HG03558 (cell line): ENCODE results near the gene PCYT1B.
"Not testable (repeated sequence)": the region's sequence is repeated elsewhere in the genome, so short reads cannot be mapped to it uniquely, and the experiment has no call there.

Source experiments
- ATAC-seq: cut with Tn5 transposase; IDR thresholded peaks from one replicate; pipeline ENCODE4 v1.9.1; 2021; ENCODE audit warnings: moderate number of reproducible peaks; ENCODE audit not compliant: unreplicated experiment; ENCODE audit errors: extremely low read depth

Gene PCYT1B

DNA sequence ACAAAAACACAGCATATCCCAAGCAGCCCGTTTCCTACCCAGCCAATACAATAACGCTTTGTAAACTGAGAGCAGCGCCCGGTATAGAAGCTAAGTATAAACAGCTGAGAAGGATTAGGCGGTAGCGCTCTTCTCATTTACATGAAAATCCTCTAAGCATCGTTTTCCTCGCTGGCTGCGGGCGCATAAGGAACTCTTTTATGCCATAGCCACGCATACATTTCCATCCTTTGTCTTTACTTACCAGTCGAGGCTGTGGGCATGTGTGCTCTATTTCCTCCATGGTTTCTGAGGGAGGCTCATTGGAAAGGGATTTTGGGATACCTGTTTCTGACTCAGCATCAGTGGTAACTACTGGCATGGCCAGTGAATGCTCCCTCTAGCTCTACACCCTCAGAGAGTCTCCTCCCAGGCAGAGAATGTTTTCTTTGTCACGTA is 383 bp downstream of the PCYT1B start:
- ATAC-seq: no peak

- no peak for ATAC-seq
Measured at GRCh38 chrX:24646006-24646405, 1.1 kb downstream of the PCYT1B start.

- no peak for ATAC-seq
Measured at GRCh38 chrX:24643116-24643515, 4.0 kb downstream of the PCYT1B start.

DNA sequence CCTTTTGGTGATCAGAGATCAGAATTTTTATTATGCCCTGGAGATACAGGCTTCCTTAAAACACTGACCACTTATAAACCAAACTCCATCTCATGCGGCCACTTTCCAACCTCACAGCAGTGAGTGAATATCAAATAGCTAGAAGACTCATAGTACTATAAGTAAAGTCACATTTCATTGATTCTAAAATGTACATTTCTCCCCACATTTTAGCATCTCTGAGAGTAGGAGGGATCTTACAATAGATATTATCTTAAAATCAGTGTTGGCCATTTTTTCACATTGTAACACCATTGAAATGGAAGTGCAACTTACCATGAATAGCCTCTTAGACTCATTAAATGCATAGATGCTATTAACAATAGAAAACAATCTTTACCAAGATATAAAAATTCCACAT is 17.4 kb downstream of the PCYT1B start:
- ATAC-seq: no peak

DNA sequence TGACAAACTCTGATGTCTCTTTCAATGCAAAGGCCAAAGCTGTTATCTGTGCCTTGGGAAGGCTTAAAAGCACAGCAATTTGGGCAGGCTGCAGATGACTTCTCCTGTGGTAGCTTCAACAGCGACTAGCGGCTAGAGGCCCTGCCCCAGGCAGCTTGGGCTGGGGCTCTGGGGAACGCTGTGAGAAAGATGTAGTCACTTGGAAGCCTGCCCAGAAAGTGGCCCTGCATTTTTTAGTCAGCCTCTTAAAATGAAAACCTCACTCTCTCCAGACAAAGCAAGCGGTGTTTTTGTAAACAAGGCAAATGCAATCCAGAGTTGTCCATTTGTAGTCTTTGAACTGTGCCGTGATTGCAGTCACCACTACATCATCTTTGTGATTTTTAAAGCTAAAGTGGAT is 27.5 kb downstream of the PCYT1B start:
- no peak for ATAC-seq

- ATAC-seq: no peak
Measured at GRCh38 chrX:24610516-24610915, 36.6 kb downstream of the PCYT1B start.

DNA sequence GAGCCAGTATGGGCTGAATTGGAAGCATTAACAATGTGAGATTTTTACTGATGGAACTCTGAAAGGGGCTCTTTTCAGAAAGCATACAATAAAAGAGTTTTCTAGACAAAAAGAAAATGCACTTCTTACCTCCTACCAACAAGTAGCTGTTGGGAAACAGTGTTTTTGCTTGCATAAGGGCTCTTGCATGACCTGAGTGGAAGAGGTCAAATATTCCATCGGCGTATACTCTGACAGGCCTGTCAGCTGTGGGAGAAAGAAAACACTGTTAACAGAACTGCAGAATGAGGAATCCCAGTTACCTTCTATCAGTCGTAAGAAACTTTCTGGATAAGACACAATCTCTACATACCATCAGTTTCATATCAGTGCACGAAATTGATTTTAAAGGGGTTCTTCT is 39.5 kb downstream of the PCYT1B start:
- ATAC-seq: no peak

- not testable (repeated sequence) for ATAC-seq
Measured at GRCh38 chrX:24605941-24606340, 41.2 kb downstream of the PCYT1B start.

DNA sequence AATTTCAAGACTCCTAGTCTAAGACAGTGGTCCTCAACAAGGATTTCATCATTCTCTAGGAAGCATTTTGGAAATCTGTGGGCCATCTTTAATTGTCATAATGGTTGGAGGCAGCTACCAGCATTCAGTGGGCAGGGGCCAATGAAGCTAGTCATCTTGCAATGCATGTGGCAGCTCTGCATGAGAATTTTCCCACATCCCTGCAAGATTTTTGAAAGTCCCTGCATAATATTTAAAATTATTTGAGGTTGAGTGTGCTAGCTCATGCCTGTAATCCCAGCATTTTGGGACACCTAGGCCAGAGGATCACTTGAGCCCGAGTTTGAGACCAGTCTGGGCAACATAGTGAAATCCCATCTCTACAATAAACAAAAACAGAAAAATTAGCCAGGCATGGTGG is 44.0 kb downstream of the PCYT1B start:
- no peak for ATAC-seq

DNA sequence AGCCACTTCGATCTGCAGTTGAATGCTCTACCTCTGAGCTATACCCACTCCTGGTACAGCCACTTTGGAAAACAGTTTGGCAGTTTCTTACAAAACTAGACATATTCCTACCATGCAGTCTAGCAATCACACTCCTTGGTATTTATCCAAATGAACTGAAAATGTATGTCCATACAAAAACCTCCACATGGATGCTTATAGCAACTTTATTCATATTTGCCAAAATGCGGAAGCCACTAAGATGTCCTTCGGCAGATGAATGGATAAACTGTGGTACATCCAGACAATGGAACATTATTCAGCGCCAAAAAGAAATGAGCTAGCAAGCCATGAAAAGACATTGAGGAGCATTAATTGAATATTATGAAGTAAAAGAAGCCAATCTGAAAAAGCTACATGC is 45.3 kb downstream of the PCYT1B start:
- ATAC-seq: no peak

DNA sequence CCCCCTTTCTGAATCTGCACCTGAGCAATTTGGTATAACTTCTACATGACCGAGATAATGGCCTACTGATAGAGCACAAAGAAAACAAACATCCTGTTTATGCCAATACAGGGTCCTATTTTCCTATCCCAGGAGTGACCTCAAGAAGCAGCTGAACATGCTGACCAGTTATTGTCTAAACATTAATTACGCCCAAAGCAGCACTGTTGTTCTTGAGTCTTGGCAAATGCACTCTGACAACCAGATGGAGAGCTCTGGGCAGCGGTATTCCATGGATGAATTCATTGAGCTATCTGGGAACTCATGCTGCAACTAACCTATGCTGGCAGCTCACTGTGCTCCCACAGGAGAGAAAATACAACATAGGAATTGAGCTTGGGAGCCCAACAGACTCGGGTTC is 52.6 kb downstream of the PCYT1B start:
- ATAC-seq: no peak

GRCh38 chrX:24590111-24590510 is 57.0 kb downstream of the PCYT1B start:
- no peak for ATAC-seq

DNA sequence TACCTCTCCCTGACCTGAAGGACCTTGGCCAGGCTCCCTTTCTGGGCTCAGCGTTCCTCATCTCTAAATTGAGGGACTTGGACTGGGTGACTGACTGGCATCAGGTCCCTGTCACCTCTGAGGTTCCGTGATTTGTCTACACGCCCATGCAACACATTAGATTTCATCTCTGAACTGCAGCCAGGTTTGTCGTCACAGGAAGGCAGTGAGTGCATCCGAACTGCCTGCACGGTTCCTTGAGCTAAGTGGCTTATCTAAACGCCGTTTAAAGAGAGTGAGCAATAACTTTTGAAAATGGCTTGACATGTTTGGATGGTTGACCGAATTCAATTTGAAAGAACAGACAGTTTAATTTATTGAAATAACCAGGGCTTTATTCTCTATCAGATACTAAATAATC is 70.1 kb downstream of the PCYT1B start:
- ATAC-seq: no peak

DNA sequence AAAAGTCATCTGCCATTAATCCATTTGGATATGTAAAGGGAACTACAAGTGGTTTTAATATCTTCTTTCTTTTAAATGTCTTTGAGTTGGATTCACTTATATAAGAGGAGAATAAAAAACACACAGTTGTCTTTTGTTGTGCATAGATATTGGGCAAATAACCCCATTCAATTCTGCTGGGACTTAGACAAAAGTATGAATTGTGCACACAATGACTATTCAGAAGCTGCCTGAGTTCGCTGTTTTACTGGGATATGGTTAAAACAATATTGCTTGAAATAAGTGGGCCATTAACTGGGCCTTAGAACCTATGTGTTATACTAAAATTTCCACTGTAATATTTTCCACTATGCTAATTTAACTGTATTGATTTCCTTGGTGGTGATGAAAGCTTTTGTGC is 71.7 kb downstream of the PCYT1B start:
- no peak for ATAC-seq

- ATAC-seq: no peak
Measured at GRCh38 chrX:24574743-24575142, 72.4 kb downstream of the PCYT1B start.

DNA sequence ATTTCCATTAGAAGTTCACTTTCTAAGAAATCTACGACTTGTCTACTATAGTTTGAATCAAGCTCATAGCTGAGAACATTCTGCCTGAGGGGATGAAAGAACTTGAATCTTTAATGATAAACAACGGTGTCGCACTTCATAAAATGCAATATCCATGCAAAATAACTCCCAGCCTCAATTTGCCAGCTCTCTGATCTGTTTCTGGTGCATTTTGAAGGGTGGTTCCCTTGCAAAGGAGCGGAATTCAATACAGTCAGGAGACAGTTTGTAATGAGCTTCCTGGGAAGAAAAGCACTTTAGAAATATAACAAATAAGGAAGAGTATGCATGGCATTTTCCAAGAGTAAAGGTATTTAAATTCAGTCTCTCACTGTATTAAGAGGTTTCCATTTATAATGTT is 80.0 kb downstream of the PCYT1B start:
- ATAC-seq: no peak

DNA sequence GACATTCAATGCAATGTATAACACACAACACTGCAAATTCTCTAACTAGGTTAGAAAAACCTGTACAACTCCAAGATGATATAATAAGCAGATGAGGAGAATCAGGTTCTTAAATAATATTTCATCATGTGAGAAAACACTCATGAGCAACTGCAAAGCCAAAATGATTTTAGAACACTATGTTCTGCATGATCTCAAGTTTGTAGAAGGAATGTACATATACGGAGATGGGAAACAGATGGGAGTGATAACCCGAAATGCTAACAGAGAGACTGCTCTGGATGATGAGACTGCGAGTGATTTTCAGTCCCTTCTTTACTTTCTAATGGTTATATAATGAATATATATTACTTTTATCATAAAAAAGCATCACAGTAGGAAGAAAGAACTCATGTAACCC is 80.9 kb downstream of the PCYT1B start:
- ATAC-seq: no peak

DNA sequence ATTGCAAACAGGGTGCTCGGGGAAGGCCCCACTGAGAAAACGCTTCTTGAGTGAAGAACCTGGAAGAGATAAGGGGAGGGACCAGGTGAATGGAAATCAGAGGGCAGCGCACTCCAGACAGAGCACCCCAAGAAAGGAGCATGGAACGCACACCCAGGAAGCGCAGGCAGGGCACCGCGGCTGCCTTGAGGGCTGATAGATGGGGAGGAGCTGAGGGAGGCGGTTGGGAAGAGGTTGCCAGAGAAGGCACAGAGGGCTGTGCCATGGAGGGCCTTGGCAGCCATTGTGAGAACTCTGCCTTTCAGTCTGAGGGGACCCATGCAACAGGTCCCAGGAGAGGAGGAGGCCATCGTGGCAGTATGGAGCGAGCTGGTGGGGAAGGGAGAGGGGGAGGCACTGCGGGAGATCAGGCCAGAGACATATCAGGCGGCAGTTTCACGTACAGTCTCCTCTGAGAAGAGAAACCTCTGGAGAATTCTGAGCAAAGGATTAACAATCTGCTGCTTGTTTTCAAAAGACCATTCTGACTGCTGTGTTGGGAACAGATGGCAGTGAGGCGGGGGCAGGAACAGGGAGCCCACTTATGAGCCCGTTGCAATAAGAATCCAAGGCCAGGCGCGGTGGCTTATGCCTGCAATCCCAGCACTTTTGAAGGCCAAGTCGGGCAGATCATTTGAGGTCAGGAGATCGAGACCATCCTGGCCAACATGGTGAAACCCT is 83.7 kb downstream of the PCYT1B start:
- no peak for ATAC-seq

DNA sequence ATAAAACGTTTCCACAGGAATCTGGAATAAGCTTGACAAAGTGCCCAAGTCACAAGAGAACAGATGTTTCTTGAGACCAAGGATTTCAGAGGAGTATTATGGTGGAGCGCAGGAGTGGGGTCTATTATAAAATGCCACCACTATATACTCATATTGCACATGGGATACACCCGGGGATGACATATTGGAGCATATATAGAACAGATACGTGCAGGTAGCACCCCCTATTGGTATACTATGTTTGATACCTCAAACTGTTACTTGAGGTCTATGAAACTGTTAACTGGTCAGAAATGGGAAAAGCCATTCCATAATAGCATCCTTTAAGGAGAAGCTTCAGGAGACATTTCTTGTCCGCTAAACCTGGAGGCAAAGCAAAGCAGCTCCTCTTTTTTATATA is 86.0 kb downstream of the PCYT1B start:
- no peak for ATAC-seq

DNA sequence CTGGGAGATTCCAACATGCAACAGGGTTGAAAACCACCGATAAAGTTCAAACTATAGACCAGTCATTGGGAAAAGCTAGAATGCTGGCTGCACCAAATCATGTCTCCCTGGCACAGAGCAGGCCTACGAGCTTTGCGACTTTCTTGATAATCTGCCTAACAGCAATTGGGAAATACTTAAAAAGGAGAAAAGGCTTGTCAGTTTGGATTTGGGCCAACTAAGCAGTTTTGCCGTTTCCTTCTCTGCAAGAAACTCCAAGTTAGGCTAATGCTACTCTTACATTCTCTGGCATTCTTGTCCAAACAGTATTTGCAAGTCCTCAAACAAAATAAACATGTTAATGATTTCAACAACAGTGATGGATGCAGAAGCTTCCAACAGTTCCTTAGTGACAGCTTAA is 94.1 kb downstream of the PCYT1B start:
- no peak for ATAC-seq

- ATAC-seq: no peak
Measured at GRCh38 chrX:24550166-24550565, 97.0 kb downstream of the PCYT1B start.

DNA sequence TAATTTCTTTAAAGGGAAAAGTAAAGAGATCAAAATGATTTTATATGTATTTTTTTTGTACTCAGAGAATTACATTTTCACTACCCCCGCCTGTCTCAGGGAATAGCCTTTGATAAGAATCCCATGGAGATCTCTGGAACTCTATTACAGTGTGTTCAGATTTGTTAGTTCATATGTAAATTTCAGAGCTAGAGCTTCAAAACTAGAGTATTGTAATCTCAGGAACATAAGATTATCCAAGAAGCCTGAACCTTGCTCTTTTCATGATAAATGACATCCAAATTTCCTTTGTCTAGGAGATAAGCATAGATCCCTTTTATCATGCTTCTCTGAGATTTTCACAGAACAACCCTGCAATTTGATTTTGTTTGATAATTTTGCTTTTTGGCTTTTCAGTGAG is 99.2 kb downstream of the PCYT1B start:
- ATAC-seq: no peak

- no peak for ATAC-seq
Measured at GRCh38 chrX:24542756-24543155, 104.4 kb downstream of the PCYT1B start.
